Osteoblast (primary cell): ENCODE data around the gene FXYD4. TPM values are rescaled to one million over a fixed set of nuclear protein-coding genes. Genes with fewer than 3 reads are reported as not detected.
A peak's percentile ranks its signal among the peaks of the same experiment; 100 is the strongest.
"Not testable (repeated sequence)": the region's sequence is repeated elsewhere in the genome, so short reads cannot be mapped to it uniquely, and the experiment has no call there.

Experiments used
- DNase-seq: peaks from one replicate; pipeline ENCODE4 v3.0.0; 2011; ENCODE audit warnings: low spot score, mixed read lengths; ENCODE audit not compliant: insufficient read length; ENCODE audit errors: missing footprints
- H2AFZ ChIP-seq: 2 replicates; pipeline ENCODE4 v1.6.0; 2011; ENCODE audit warnings: mild to moderate bottlenecking, low read length
- H3K27ac ChIP-seq: 2 replicates; pipeline ENCODE4 v1.5.1; 2011; ENCODE audit warnings: mild to moderate bottlenecking, low read depth, low read length, moderate library complexity
- H3K27me3 ChIP-seq: 2 replicates; pipeline ENCODE4 v1.6.0; 2012; ENCODE audit warnings: mild to moderate bottlenecking, control low read depth, inconsistent platforms, low read length, moderate library complexity; ENCODE audit not compliant: insufficient read depth
- H3K36me3 ChIP-seq: 2 replicates; pipeline ENCODE4 v1.5.1; 2011; ENCODE audit warnings: mild to moderate bottlenecking, low read length, control low read depth, moderate library complexity; ENCODE audit not compliant: insufficient read depth
- H3K4me1 ChIP-seq: 2 replicates; pipeline ENCODE4 v1.5.1; 2011; ENCODE audit warnings: mild to moderate bottlenecking, low read length, control low read depth, moderate library complexity; ENCODE audit not compliant: insufficient read depth
- H3K4me2 ChIP-seq: 2 replicates; pipeline ENCODE4 v1.6.0; 2011; ENCODE audit warnings: mild to moderate bottlenecking, low read length; ENCODE audit not compliant: insufficient read depth
- H3K4me3 ChIP-seq: fragments of 200-600 bp; sonication (generic); 3 replicates; pipeline ENCODE4 v1.5.1; 2012; ENCODE audit warnings: mild to moderate bottlenecking, low read length, inconsistent platforms; ENCODE audit not compliant: insufficient read depth
- H3K79me2 ChIP-seq: 2 replicates; pipeline ENCODE4 v1.6.0; 2012; ENCODE audit warnings: mild to moderate bottlenecking, low read length, control low read depth, inconsistent platforms; ENCODE audit not compliant: insufficient read depth
- H3K9me3 ChIP-seq: 2 replicates; pipeline ENCODE4 v1.5.1; 2011; ENCODE audit warnings: low read depth, low read length, control low read depth
- H4K20me1 ChIP-seq: 2 replicates; pipeline ENCODE4 v1.6.0; 2012; ENCODE audit warnings: mild to moderate bottlenecking, low read length, control low read depth; ENCODE audit not compliant: insufficient read depth
- total RNA-seq: library from RNA; depleted of rRNA; stranded (reverse); fragments of >200 nt; gene quantifications from 2 replicates; pipeline ENCODE4 v1.2.3, GENCODE V29; 2012
- TF ChIP-seq, protein P1 (sequence below): IDR thresholded peaks from 2 replicates; pipeline ENCODE4 v1.5.1; 2011; ENCODE audit warnings: mild to moderate bottlenecking, low read depth, low read length, moderate library complexity; ENCODE audit errors: extremely low read depth

Gene FXYD4
- total RNA-seq, 1 donor: not detected

- DNase-seq: no peak
- no peaks in the 10 kb centered on the region for H3K36me3 ChIP-seq
- no peak overlapping the region for H3K27ac ChIP-seq
- TF ChIP-seq, protein P1, sequence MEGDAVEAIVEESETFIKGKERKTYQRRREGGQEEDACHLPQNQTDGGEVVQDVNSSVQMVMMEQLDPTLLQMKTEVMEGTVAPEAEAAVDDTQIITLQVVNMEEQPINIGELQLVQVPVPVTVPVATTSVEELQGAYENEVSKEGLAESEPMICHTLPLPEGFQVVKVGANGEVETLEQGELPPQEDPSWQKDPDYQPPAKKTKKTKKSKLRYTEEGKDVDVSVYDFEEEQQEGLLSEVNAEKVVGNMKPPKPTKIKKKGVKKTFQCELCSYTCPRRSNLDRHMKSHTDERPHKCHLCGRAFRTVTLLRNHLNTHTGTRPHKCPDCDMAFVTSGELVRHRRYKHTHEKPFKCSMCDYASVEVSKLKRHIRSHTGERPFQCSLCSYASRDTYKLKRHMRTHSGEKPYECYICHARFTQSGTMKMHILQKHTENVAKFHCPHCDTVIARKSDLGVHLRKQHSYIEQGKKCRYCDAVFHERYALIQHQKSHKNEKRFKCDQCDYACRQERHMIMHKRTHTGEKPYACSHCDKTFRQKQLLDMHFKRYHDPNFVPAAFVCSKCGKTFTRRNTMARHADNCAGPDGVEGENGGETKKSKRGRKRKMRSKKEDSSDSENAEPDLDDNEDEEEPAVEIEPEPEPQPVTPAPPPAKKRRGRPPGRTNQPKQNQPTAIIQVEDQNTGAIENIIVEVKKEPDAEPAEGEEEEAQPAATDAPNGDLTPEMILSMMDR: no peak
- no peaks in the 10 kb centered on the region for H3K27me3 ChIP-seq
- H4K20me1 ChIP-seq: no peaks in the 10 kb centered on the region
- H3K9me3 ChIP-seq: no peaks in the 10 kb centered on the region
- no peaks in the 10 kb centered on the region for H3K79me2 ChIP-seq
- H2AFZ ChIP-seq: no peak overlapping the region
- no peak overlapping the region for H3K4me3 ChIP-seq
- no peak overlapping the region for H3K4me2 ChIP-seq
- no peaks in the 10 kb centered on the region for H3K4me1 ChIP-seq
Measured at GRCh38 chr10:43333653-43334052, 37.8 kb upstream of the FXYD4 start.

DNA sequence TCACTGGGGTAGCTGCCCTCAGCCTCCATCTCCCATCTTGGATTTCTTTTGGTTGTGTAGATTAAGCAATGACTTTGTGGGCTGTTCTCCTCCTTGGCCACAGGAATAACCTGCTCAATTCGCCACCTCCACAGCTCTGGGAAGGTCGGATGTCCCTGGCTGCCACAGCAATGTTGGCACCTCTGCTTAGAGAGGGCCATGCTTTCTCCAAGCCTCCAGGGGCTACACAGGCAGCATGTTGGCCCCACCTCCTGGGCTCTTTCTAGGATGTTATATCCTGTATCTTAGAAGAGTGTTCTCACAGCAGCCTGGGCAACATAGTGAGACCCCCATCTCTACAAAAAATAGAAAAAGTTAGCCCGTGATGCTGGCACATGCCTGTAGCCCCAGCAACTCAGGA lies 35.4 kb upstream of the FXYD4 start:
- Histone ChIP-seq H3K4me1 (no peaks in the 10 kb centered on the region), H3K36me3 (no peaks in the 10 kb centered on the region), H4K20me1 (no peaks in the 10 kb centered on the region), H3K4me3 (no peak overlapping the region), H3K4me2 (no peak overlapping the region), H3K79me2 (no peaks in the 10 kb centered on the region), H3K27ac (no peak overlapping the region), H3K9me3 (no peaks in the 10 kb centered on the region), H2AFZ (no peak overlapping the region), H3K27me3 (peaks cover 9% of the 10 kb centered on the region)
- DNase-seq: peak; percentile 60
- TF ChIP-seq, protein P1: no peak

DNA sequence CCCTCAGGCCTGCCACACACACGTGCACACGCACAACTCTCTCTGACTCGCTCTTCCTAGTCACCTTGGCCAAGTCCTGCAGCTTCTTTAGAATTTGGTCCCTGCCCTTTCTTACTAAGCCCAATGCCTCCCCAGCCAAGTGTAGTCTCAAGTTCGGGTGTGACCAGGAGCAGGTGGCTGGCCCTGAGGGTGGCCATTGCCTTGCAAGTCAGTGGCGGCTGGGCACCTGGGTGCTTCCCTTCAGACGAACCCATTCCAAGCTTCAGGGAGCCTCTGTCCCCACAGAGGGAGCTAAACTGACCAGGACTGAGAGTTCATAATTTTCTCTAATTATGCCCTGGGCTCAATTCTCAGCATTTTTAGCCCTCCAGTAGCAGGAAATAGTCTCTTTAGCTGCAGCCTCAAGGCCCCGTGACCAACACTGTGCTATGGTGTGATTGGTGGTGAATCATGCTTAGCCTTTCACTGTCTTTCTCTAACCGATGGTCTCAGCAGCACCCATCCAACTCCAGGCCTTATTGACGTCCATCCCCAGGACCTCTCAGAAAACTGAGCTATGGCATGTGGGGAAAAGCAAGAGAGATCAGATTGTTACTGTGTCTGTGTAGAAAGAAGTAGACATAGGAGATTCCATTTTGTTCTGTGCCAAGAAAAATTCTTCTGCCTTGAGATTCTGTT lies 34.7 kb upstream of the FXYD4 start:
- H3K79me2 ChIP-seq: no peaks in the 10 kb centered on the region
- peak; percentile 30 for DNase-seq
- peaks cover 9% of the 10 kb centered on the region for H3K27me3 ChIP-seq
- H3K4me1 ChIP-seq: no peaks in the 10 kb centered on the region
- H3K27ac ChIP-seq: no peak overlapping the region
- no peaks in the 10 kb centered on the region for H3K36me3 ChIP-seq
- no peak overlapping the region for H2AFZ ChIP-seq
- no peak overlapping the region for H3K4me3 ChIP-seq
- H4K20me1 ChIP-seq: no peaks in the 10 kb centered on the region
- no peak overlapping the region for H3K4me2 ChIP-seq
- TF ChIP-seq, protein P1: no peak
- H3K9me3 ChIP-seq: no peaks in the 10 kb centered on the region

GRCh38 chr10:43337536-43337935 lies 33.9 kb upstream of the FXYD4 start:
- H2AFZ ChIP-seq, H3K4me3 ChIP-seq, H3K36me3 ChIP-seq, H3K4me1 ChIP-seq, H3K4me2 ChIP-seq, H3K27me3 ChIP-seq, H3K9me3 ChIP-seq, H3K79me2 ChIP-seq, H4K20me1 ChIP-seq, H3K27ac ChIP-seq: not testable (repeated sequence)
- peak; percentile 49 for DNase-seq
